HepG2 (cell line): ENCODE results near the gene RNF183. TPM values are rescaled to one million over a fixed set of nuclear protein-coding genes. Genes with fewer than 3 reads are reported as not detected.
A peak's percentile ranks its signal among the peaks of the same experiment; 100 is the strongest.

Source experiments
- GABPB1 ChIP-seq: IDR thresholded peaks from 2 replicates; pipeline ENCODE4 v1.6.1; 2016; ENCODE audit warnings: mild to moderate bottlenecking, missing genetic modification reagents, moderate library complexity, missing compliant biosample characterization
- KLF12 ChIP-seq: sonication (generic); formaldehyde crosslinking; IDR thresholded peaks from 2 replicates; pipeline ENCODE4 v1.4.0; 2020; ENCODE audit warnings: missing genetic modification reagents, borderline replicate concordance
- KLF9 ChIP-seq: IDR thresholded peaks from 2 replicates; pipeline ENCODE4 v1.6.1; 2016; ENCODE audit warnings: low read depth
- SNAI1 ChIP-seq: sonication (generic); formaldehyde crosslinking; IDR thresholded peaks from 2 replicates; pipeline ENCODE4 v1.5.0; 2020; ENCODE audit warnings: mild to moderate bottlenecking, missing genetic modification reagents, borderline replicate concordance
- ZNF138 ChIP-seq: sonication (generic); formaldehyde crosslinking; IDR thresholded peaks from 2 replicates; pipeline ENCODE4 v1.5.0; 2020; ENCODE audit warnings: mild to moderate bottlenecking, low read depth, missing genetic modification reagents
- ZNF24 ChIP-seq: fragments of 450-650 bp; IDR thresholded peaks from 2 replicates; pipeline ENCODE4 v1.6.1; 2017; ENCODE audit warnings: antibody characterized with exemption, mild to moderate bottlenecking
- ZNF317 ChIP-seq: sonication (generic); formaldehyde crosslinking; IDR thresholded peaks from 2 replicates; pipeline ENCODE4 v1.5.0; 2020; ENCODE audit warnings: mild to moderate bottlenecking, missing genetic modification reagents
- ZNF468 ChIP-seq: sonication (generic); formaldehyde crosslinking; IDR thresholded peaks from 2 replicates; pipeline ENCODE4 v1.8.0; 2022; ENCODE audit warnings: mild to moderate bottlenecking, moderate library complexity, missing genetic modification reagents
- polyA plus RNA-seq, 8 experiments: library from polyadenylated mRNA; depleted of rRNA in 3 of 8; stranded (reverse) in 7 of 8; unstranded in 1 of 8; fragments of >200 nt; fragmentation: Illumina TruSeq in 4 of 8; extraction: Trizol in 4 of 8; gene quantifications; 2 replicates each; pipeline versions ENCODE4 v1.2.1 to v1.2.3, GENCODE V29; 2011 to 2016; ENCODE audit warnings: low read depth in 4 of 8, missing spikeins in 1 of 8, mixed read lengths in 1 of 8; ENCODE audit not compliant: insufficient read depth in 1 of 8
- total RNA-seq, 5 experiments: library from RNA; depleted of rRNA; stranded (reverse); fragments of >200 nt; fragmentation: Illumina TruSeq; extraction: Trizol; gene quantifications; 2 replicates each; pipeline ENCODE4 v1.2.3, GENCODE V29; 2016; ENCODE audit warnings: low read depth in 1 of 5
- TF ChIP-seq, protein P1 (sequence below): sonication (generic); formaldehyde crosslinking; IDR thresholded peaks from 2 replicates; pipeline ENCODE4 v1.4.0; 2020; ENCODE audit warnings: missing genetic modification reagents, borderline replicate concordance
- TF ChIP-seq, protein P2 (sequence below): IDR thresholded peaks from 2 replicates; pipeline ENCODE4 v1.6.1; 2016; ENCODE audit warnings: missing compliant biosample characterization, missing genetic modification reagents, borderline replicate concordance
- TF ChIP-seq, protein P3 (sequence below): IDR thresholded peaks from 2 replicates; pipeline ENCODE4 v1.6.1; 2016; ENCODE audit warnings: low read depth, borderline replicate concordance
- TF ChIP-seq, protein P4 (sequence below): sonication (generic); formaldehyde crosslinking; IDR thresholded peaks from 2 replicates; pipeline ENCODE4 v1.8.0; 2022; ENCODE audit warnings: low read depth, missing genetic modification reagents
- TF ChIP-seq, protein P5 (sequence below): sonication (generic); formaldehyde crosslinking; IDR thresholded peaks from 2 replicates; pipeline ENCODE4 v1.4.0; 2020; ENCODE audit warnings: missing genetic modification reagents

The RNF183 gene
- total and polyA plus RNA-seq, 2 of the 13 experiments (the other 11 are each of a cell fraction or from before 2014, with no cell fraction given) = 0.13 to 6.5 TPM

DNA sequence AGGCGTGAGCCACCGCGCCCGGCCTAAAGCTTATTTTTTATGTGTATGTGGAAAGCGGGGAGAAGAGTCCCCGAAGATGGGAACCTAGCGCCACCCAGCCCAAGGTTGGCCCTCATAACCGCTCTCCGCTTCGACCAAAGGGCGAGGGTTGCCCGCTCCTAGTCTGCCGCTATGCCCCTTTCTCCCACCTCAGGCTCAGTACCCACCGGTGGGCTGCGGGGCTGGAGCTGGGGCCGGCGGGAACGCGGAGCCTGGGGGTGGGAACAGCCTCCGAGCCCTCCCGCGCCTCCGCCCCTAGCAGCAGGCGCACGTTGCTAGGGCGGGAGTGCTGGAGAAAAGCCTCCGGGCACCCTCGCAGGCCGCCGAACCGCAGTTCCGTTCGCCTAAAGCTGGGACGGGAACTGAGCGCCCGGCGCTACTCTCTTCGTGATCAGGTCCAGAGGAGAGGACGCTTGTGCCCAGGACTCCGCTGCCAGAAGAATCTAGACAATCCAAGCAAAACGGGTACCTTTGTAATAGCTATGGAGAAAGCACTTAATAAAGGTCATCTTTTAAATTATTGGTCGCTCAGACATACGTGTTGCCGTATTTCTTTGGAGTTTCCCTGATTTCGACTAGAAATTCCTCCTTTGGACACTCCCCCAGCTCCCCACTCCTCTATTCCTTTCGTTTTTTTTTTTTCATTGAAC, 37.0 kb upstream of the RNF183 start, which contains the start of gene WDR31 (continued):
- TF ChIP-seq, protein P1, sequence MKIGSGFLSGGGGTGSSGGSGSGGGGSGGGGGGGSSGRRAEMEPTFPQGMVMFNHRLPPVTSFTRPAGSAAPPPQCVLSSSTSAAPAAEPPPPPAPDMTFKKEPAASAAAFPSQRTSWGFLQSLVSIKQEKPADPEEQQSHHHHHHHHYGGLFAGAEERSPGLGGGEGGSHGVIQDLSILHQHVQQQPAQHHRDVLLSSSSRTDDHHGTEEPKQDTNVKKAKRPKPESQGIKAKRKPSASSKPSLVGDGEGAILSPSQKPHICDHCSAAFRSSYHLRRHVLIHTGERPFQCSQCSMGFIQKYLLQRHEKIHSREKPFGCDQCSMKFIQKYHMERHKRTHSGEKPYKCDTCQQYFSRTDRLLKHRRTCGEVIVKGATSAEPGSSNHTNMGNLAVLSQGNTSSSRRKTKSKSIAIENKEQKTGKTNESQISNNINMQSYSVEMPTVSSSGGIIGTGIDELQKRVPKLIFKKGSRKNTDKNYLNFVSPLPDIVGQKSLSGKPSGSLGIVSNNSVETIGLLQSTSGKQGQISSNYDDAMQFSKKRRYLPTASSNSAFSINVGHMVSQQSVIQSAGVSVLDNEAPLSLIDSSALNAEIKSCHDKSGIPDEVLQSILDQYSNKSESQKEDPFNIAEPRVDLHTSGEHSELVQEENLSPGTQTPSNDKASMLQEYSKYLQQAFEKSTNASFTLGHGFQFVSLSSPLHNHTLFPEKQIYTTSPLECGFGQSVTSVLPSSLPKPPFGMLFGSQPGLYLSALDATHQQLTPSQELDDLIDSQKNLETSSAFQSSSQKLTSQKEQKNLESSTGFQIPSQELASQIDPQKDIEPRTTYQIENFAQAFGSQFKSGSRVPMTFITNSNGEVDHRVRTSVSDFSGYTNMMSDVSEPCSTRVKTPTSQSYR (CRISPR knock-in tag) = no peak
- TF ChIP-seq, protein P2, sequence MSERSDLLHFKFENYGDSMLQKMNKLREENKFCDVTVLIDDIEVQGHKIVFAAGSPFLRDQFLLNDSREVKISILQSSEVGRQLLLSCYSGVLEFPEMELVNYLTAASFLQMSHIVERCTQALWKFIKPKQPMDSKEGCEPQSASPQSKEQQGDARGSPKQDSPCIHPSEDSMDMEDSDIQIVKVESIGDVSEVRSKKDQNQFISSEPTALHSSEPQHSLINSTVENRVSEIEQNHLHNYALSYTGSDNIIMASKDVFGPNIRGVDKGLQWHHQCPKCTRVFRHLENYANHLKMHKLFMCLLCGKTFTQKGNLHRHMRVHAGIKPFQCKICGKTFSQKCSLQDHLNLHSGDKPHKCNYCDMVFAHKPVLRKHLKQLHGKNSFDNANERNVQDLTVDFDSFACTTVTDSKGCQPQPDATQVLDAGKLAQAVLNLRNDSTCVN (CRISPR knock-in tag) = peak; percentile 91
- TF ChIP-seq, protein P3, sequence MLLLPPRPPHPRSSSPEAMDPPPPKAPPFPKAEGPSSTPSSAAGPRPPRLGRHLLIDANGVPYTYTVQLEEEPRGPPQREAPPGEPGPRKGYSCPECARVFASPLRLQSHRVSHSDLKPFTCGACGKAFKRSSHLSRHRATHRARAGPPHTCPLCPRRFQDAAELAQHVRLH = peak; percentile 59; the same call in 1 of the 2 replicates
- TF ChIP-seq ZNF468 (0 out of 2 replicates have a peak, but pooled peaks have one; percentile 64), GABPB1 (CRISPR knock-in tag) (peak; percentile 96), ZNF317 (0 out of 2 replicates have a peak, but pooled peaks have one; percentile 48), ZNF24 (0 out of 2 replicates have a peak, but pooled peaks have one; percentile 41), KLF12 (CRISPR knock-in tag) (peak; percentile 95), ZNF138 (CRISPR knock-in tag) (no peak), KLF9 (CRISPR knock-in tag) (no peak), SNAI1 (CRISPR knock-in tag) (0 out of 2 replicates have a peak, but pooled peaks have one; percentile 50)
- TF ChIP-seq, protein P4, sequence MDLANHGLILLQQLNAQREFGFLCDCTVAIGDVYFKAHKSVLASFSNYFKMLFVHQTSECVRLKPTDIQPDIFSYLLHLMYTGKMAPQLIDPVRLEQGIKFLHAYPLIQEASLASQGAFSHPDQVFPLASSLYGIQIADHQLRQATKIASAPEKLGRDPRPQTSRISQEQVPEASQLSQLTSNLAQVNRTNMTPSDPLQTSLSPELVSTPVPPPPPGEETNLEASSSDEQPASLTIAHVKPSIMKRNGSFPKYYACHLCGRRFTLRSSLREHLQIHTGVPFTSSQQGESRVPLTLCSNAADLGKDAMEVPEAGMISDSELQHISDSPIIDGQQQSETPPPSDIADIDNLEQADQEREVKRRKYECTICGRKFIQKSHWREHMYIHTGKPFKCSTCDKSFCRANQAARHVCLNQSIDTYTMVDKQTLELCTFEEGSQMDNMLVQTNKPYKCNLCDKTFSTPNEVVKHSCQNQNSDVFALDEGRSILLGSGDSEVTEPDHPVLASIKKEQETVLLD = peak; percentile 52; the same call in 1 of the 2 replicates
- TF ChIP-seq, protein P5, sequence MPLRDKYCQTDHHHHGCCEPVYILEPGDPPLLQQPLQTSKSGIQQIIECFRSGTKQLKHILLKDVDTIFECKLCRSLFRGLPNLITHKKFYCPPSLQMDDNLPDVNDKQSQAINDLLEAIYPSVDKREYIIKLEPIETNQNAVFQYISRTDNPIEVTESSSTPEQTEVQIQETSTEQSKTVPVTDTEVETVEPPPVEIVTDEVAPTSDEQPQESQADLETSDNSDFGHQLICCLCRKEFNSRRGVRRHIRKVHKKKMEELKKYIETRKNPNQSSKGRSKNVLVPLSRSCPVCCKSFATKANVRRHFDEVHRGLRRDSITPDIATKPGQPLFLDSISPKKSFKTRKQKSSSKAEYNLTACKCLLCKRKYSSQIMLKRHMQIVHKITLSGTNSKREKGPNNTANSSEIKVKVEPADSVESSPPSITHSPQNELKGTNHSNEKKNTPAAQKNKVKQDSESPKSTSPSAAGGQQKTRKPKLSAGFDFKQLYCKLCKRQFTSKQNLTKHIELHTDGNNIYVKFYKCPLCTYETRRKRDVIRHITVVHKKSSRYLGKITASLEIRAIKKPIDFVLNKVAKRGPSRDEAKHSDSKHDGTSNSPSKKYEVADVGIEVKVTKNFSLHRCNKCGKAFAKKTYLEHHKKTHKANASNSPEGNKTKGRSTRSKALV (CRISPR knock-in tag) = peak; percentile 84
